ENCODE results near the gene PTPRM. TPM values are rescaled to one million over a fixed set of nuclear protein-coding genes. Genes with fewer than 3 reads are reported as not detected.

Gene PTPRM
- total RNA-seq, 1 experiment from 2014 or later = 14.5 TPM

DNA sequence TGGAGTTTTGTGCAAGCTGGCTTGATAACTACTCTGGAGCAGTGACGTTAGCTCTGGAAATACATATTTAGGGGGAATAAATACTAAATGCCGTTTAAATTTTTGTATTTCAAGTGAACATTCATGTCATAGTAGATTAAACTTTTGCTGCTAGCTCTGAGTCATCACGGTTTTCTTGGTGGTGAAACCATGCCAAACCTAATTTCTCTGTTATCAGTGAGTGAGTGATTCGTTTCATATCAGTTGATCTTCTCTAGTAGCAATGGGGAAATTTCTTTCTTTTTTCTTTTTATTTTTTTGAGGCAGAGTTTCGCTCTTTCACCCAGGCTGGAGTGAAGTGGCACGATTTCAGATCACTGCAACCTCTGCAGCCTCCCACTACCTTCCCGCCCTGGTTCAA lies 211.1 kb downstream of the PTPRM start:
- CTCF ChIA-PET = interaction anchor here (1.2 kb wide), 1 partner anchor 12 kb away, joined by 3 read pairs; no protein-coding TSS in a partner anchor
- no peak overlapping the region for H3K4me2 ChIP-seq (ENCODE audit: low read length)

More for the DNA sequence above, 211.1 kb downstream of the PTPRM start:
- Histone ChIP-seq H3K9ac (ENCODE audit: low read length) (no peak overlapping the region), H2AFZ (ENCODE audit: low read depth, low read length, poor library complexity, severe bottlenecking) (no peak overlapping the region), H3K27ac (ENCODE audit: low read depth, low read length) (no peak overlapping the region), H3K36me3 (ENCODE audit: control insufficient read depth in 1 of 2, insufficient read depth in 2 of 2, low read length in 2 of 2) (no peaks in the 10 kb centered on the region), H3K9me2 (ENCODE audit: insufficient read depth) (no peaks in the 10 kb centered on the region), H3K27me3 (ENCODE audit: insufficient read depth, low read length) (peaks cover 3% of the 10 kb centered on the region), H3K79me2 (ENCODE audit: insufficient read depth, low read length) (no peaks in the 10 kb centered on the region), H3K4me3 (replicated peaks in 1 of 2; ENCODE audit: low read depth in 1 of 2, low read length in 2 of 2) (no peak overlapping the region), H4K20me1 (ENCODE audit: insufficient read depth) (no peaks in the 10 kb centered on the region), H3K9me3 (ENCODE audit: control insufficient read depth in 1 of 2, insufficient read depth in 1 of 2, low read depth in 1 of 2, low read length in 2 of 2) (no peaks in the 10 kb centered on the region), H3K4me1 (ENCODE audit: control insufficient read depth in 1 of 2, insufficient read depth in 2 of 2, low read length in 2 of 2) (no peaks in the 10 kb centered on the region)
- BruUV-seq (replicated peaks) = no TSS peak
- DNase-seq (ENCODE audit: low read depth, low spot score) (no peak), ATAC-seq (no peak)
- RAD21 ChIA-PET (ENCODE audit: low non-redundant PET in 1 of 2, low total read pairs in 2 of 2, uncharacterized antibody in 2 of 2, unreplicated experiment in 2 of 2) = no interaction called here
- POLR2A ChIA-PET = no interaction called here
- intact Hi-C loops (cut with micrococcal nuclease) = no loop called here
- TF ChIP-seq, protein P1, sequence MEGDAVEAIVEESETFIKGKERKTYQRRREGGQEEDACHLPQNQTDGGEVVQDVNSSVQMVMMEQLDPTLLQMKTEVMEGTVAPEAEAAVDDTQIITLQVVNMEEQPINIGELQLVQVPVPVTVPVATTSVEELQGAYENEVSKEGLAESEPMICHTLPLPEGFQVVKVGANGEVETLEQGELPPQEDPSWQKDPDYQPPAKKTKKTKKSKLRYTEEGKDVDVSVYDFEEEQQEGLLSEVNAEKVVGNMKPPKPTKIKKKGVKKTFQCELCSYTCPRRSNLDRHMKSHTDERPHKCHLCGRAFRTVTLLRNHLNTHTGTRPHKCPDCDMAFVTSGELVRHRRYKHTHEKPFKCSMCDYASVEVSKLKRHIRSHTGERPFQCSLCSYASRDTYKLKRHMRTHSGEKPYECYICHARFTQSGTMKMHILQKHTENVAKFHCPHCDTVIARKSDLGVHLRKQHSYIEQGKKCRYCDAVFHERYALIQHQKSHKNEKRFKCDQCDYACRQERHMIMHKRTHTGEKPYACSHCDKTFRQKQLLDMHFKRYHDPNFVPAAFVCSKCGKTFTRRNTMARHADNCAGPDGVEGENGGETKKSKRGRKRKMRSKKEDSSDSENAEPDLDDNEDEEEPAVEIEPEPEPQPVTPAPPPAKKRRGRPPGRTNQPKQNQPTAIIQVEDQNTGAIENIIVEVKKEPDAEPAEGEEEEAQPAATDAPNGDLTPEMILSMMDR (IDR thresholded peaks at IDR 0.05 in 2 of 3, conservative IDR thresholded peaks at IDR 0.05 in 1 of 3; ENCODE audit: borderline replicate concordance in 1 of 3, insufficient read depth in 1 of 3, low read depth in 2 of 3, low read length in 2 of 3) = no peak
- TF ChIP-seq, protein P2, sequence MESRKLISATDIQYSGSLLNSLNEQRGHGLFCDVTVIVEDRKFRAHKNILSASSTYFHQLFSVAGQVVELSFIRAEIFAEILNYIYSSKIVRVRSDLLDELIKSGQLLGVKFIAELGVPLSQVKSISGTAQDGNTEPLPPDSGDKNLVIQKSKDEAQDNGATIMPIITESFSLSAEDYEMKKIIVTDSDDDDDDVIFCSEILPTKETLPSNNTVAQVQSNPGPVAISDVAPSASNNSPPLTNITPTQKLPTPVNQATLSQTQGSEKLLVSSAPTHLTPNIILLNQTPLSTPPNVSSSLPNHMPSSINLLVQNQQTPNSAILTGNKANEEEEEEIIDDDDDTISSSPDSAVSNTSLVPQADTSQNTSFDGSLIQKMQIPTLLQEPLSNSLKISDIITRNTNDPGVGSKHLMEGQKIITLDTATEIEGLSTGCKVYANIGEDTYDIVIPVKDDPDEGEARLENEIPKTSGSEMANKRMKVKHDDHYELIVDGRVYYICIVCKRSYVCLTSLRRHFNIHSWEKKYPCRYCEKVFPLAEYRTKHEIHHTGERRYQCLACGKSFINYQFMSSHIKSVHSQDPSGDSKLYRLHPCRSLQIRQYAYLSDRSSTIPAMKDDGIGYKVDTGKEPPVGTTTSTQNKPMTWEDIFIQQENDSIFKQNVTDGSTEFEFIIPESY (IDR thresholded peaks at IDR 0.05; ENCODE audit: extremely low read depth, insufficient replicate concordance, low read length) = no peak
- TF ChIP-seq, protein P3, sequence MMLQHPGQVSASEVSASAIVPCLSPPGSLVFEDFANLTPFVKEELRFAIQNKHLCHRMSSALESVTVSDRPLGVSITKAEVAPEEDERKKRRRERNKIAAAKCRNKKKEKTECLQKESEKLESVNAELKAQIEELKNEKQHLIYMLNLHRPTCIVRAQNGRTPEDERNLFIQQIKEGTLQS (IDR thresholded peaks at IDR 0.05) = no peak
- TF ChIP-seq CEBPB (IDR thresholded peaks at IDR 0.05; ENCODE audit: low read depth) = no peak
- no peak for TF ChIP-seq ELF1 (IDR thresholded peaks at IDR 0.05; ENCODE audit: borderline replicate concordance, low read depth)
- no peak for TF ChIP-seq CBX3 (IDR thresholded peaks at IDR 0.05; ENCODE audit: low read depth)
- TF ChIP-seq ZNF274 (IDR thresholded peaks at IDR 0.05; ENCODE audit: low read depth, low read length) = no peak
- TF ChIP-seq RAD21 (IDR thresholded peaks at IDR 0.05; ENCODE audit: low read depth) = no peak
- TF ChIP-seq, protein P4, sequence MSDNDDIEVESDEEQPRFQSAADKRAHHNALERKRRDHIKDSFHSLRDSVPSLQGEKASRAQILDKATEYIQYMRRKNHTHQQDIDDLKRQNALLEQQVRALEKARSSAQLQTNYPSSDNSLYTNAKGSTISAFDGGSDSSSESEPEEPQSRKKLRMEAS (IDR thresholded peaks at IDR 0.05) = no peak
- TF ChIP-seq SIN3A (IDR thresholded peaks at IDR 0.05; ENCODE audit: low read depth) = no peak
- TF ChIP-seq POLR2A (IDR thresholded peaks at IDR 0.05; ENCODE audit: borderline replicate concordance, extremely low read depth, insufficient read depth, insufficient read length) = no peak
- TF ChIP-seq EGR1 (IDR thresholded peaks at IDR 0.05; ENCODE audit: low read depth) = no peak
- TF ChIP-seq JUND (IDR thresholded peaks at IDR 0.05) = no peak
- TF ChIP-seq YY1 (IDR thresholded peaks at IDR 0.05; ENCODE audit: extremely low read depth, insufficient replicate concordance, low read depth, low read length) = no peak

All from HCT116 (cell line).